Measurements from ENCODE around the gene ACP5.
A peak's percentile ranks its signal among the peaks of the same experiment; 100 is the strongest.
"Not testable (repeated sequence)": the region's sequence is repeated elsewhere in the genome, so short reads cannot be mapped to it uniquely, and the experiment has no call there.

Gene ACP5

DNA sequence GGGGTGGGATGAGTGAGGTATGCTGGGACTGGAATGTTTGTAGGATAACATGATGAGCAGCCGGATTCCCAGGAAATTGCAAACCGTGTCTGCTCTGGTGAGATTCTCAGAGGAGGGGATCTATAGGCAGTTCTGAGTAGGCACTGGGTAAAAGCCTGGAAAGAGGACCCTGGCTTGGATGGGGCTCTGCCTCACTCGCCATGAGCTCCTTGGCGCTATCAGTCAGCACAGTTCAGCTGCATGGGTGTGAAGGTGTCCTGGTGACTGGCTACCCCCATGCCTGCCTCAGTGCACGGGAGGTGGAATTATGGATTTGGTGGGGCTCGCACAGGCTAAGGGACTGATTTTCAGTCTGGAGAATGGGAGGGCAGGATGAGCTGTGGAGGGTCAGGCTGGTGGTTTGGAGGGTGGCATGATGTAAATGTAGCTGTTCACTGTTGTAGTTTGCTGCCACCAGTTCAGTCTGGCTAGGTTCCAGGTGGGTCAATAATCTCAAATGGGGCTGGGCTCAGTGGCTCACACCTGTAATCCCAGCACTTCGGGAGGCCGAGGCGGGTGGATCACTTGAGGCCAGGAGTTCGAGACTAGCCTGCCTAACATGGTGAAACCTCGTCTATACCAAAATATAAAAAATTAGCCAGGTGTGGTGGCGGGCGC lies 10.7 kb upstream of the ACP5 start:
- Mint-ChIP-seq H3K27me3 (no peaks in the 10 kb centered on the region), H3K27ac (no peak overlapping the region)

DNA sequence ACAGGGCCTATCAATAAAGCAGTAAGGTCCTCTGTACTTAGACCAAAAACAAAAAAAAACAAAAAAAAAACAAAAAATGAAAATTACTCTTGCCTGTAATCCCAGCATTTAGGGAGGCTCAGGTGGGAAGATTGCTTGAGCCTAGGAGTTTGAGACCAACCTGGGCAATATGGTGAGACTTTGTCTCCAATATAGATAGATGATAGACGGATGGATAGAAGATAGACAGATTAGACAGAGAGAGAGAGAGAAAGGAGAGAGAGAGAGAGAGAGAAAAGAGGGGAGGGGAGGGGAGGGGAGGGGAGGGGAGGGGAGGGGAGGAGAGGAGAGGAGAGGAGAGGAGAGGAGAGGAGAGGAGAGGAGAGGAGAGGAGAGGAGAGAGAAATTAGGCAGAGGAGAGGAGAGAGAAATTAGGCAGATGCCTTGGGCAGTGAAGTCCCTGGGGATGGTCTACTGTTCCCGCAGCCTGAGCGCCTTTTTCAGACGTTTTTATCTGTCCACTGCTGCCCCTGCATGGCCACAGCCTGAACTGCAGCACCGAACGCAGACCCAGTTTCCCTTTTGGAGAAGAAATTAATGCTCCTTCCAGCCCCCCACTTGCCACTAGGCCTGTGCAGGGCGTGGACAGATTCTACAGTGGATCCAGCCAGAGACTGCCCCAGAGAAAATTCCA lies 10.0 kb upstream of the ACP5 start:
- H3K27me3 Mint-ChIP-seq = no peaks in the 10 kb centered on the region
- no peaks in the 10 kb centered on the region for H3K9me3 Mint-ChIP-seq
- H3K4me3 Mint-ChIP-seq = no peak overlapping the region
- peaks cover 8% of the 10 kb centered on the region for H3K4me1 Mint-ChIP-seq
- no peak overlapping the region for H3K27ac Mint-ChIP-seq
- H3K36me3 Mint-ChIP-seq = no peaks in the 10 kb centered on the region

More for the DNA sequence above, 10.7 kb upstream of the ACP5 start:
- Mint-ChIP-seq H3K9me3 (no peaks in the 10 kb centered on the region), H3K4me1 (peaks cover 8% of the 10 kb centered on the region), H3K36me3 (no peaks in the 10 kb centered on the region), H3K4me3 (no peak overlapping the region)

- H3K27ac Mint-ChIP-seq = no peak overlapping the region
- H3K4me1 Mint-ChIP-seq = peaks cover 18% of the 10 kb centered on the region
- H3K27me3 Mint-ChIP-seq = no peaks in the 10 kb centered on the region
- H3K4me3 Mint-ChIP-seq = no peak overlapping the region
- no peaks in the 10 kb centered on the region for H3K9me3 Mint-ChIP-seq
- no peaks in the 10 kb centered on the region for H3K36me3 Mint-ChIP-seq
Observed at GRCh38 chr19:11586331-11586730, 8.9 kb upstream of the ACP5 start.

GRCh38 chr19:11581740-11582139 lies 4.3 kb upstream of the ACP5 start:
- H3K4me3 Mint-ChIP-seq = peak overlapping the region; percentile 64
- H3K9me3 Mint-ChIP-seq = no peaks in the 10 kb centered on the region
- H3K27me3 Mint-ChIP-seq = no peaks in the 10 kb centered on the region
- peak overlapping the region; percentile 51 for H3K27ac Mint-ChIP-seq
- H3K4me1 Mint-ChIP-seq = peaks cover 27% of the 10 kb centered on the region
- H3K36me3 Mint-ChIP-seq = no peaks in the 10 kb centered on the region

DNA sequence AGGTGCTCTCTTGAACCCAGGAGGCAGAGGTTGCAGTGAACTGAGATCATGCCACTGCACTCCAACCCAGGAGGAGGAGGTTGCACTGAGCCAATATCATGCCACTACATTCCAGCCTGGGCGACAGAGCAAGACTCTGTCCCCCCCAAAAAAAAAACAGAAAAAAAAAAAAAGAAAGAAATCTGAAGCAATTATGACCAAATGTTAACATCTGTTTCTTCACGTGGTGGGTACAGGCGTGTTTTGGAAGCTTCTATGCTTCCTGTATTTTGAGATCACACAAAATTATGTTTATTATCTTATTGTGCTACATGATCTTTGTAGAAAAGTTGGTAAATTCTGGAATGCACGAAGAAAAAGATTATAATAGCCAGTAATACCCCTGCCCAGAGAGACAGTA lies 2.7 kb upstream of the ACP5 start:
- no peaks in the 10 kb centered on the region for H3K36me3 Mint-ChIP-seq
- H3K27ac Mint-ChIP-seq = no peak overlapping the region
- no peaks in the 10 kb centered on the region for H3K27me3 Mint-ChIP-seq
- no peak overlapping the region for H3K4me3 Mint-ChIP-seq
- H3K9me3 Mint-ChIP-seq = no peaks in the 10 kb centered on the region
- peaks cover 27% of the 10 kb centered on the region for H3K4me1 Mint-ChIP-seq

- Mint-ChIP-seq H3K27me3 (no peaks in the 10 kb centered on the region), H3K9me3 (no peaks in the 10 kb centered on the region), H3K36me3 (no peaks in the 10 kb centered on the region), H3K27ac (peak overlapping the region; percentile 59), H3K4me1 (peaks cover 27% of the 10 kb centered on the region), H3K4me3 (peak overlapping the region; percentile 77)
Observed at GRCh38 chr19:11578258-11579142, 1.1 kb upstream of the ACP5 start.

DNA sequence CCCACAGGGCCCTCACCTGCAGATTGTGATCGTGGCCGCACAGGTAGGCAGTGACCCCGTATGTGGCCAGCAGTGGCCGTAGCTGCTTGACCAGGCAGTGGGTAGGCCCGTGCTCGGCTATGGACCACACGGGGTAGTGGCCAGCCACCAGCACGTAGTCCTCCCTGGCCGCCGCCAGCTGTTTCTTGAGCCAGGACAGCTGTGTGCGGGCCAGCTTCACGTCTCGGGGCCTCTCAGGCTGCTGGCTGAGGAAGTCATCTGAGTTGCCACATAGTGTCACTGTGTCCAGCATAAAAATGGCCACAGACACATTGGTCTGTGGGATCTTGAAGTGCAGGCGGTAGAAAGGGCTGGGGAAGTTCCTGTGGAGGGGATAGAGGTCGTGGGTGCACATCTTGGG lies 1.2 kb downstream of the ACP5 start:
- H3K4me3 Mint-ChIP-seq = no peak overlapping the region
- no peak overlapping the region for H3K27ac Mint-ChIP-seq
- peaks cover 15% of the 10 kb centered on the region for H3K4me1 Mint-ChIP-seq
- no peaks in the 10 kb centered on the region for H3K27me3 Mint-ChIP-seq
- H3K36me3 Mint-ChIP-seq = no peaks in the 10 kb centered on the region
- H3K9me3 Mint-ChIP-seq = no peaks in the 10 kb centered on the region

GRCh38 chr19:11574689-11575088 lies 2.8 kb downstream of the ACP5 start:
- H3K27me3 Mint-ChIP-seq = no peaks in the 10 kb centered on the region
- H3K36me3 Mint-ChIP-seq = no peaks in the 10 kb centered on the region
- peaks cover 6% of the 10 kb centered on the region for H3K4me1 Mint-ChIP-seq
- no peak overlapping the region for H3K4me3 Mint-ChIP-seq
- no peaks in the 10 kb centered on the region for H3K9me3 Mint-ChIP-seq
- H3K27ac Mint-ChIP-seq = no peak overlapping the region

DNA sequence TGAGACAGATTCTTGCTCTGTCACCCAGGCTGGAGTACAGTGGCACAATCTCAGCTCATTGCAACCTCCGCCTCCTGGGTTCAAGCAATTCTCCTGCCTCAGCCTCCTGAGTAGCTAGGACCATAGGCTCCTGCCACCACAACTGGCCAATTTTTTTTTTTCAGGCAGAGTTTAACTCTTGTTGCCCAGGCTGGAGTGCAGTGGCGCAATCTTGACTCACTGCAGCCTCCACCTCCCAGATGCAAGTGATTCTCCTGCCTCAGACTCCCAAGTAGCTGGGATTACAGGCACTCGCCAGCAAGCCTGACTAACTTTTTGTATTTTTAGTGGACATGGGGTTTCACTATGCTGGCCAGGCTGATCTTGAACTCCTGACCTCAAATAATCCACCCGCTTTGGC lies 3.7 kb downstream of the ACP5 start:
- not testable (repeated sequence) for H3K27me3 Mint-ChIP-seq, H3K36me3 Mint-ChIP-seq, H3K9me3 Mint-ChIP-seq, H3K27ac Mint-ChIP-seq, H3K4me1 Mint-ChIP-seq, H3K4me3 Mint-ChIP-seq

- not testable (repeated sequence) for H3K27me3 Mint-ChIP-seq, H3K36me3 Mint-ChIP-seq, H3K9me3 Mint-ChIP-seq, H3K27ac Mint-ChIP-seq, H3K4me1 Mint-ChIP-seq, H3K4me3 Mint-ChIP-seq
Observed at GRCh38 chr19:11573354-11573753, 4.1 kb downstream of the ACP5 start.

GRCh38 chr19:11570039-11570462 lies 7.4 kb downstream of the ACP5 start:
- H3K4me3 Mint-ChIP-seq = no peak overlapping the region

DNA sequence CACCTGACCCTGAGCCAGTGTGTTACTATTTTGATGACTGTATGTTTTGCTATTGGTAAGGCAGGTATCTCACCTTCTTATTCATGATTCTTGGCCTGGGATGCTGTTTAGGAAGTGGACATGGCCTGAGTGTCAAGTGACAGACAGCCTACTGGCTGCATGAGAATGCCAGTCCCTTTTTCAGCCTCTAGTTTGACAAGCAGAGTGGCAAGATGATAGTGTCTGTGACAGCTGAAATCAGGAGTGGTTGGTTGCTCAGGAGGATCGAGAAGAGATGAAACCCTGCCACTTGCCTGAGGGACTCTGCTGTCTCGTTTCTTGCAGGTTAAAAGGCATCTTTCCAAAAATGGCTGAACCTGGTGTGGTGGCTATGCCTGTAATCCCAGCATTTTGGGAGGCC lies 11.3 kb downstream of the ACP5 start:
- H3K27me3 Mint-ChIP-seq = no peaks in the 10 kb centered on the region
- no peak overlapping the region for H3K27ac Mint-ChIP-seq
- H3K36me3 Mint-ChIP-seq = no peaks in the 10 kb centered on the region
- peaks cover 3% of the 10 kb centered on the region for H3K4me1 Mint-ChIP-seq
- H3K4me3 Mint-ChIP-seq = no peak overlapping the region
- H3K9me3 Mint-ChIP-seq = no peaks in the 10 kb centered on the region

More at GRCh38 chr19:11570039-11570462, 7.4 kb downstream of the ACP5 start:
- no peak overlapping the region for H3K27ac Mint-ChIP-seq
- no peaks in the 10 kb centered on the region for H3K36me3 Mint-ChIP-seq
- H3K27me3 Mint-ChIP-seq = no peaks in the 10 kb centered on the region
- H3K9me3 Mint-ChIP-seq = no peaks in the 10 kb centered on the region
- H3K4me1 Mint-ChIP-seq = no peaks in the 10 kb centered on the region

- not testable (repeated sequence) for H3K27me3 Mint-ChIP-seq, H3K9me3 Mint-ChIP-seq, H3K27ac Mint-ChIP-seq, H3K36me3 Mint-ChIP-seq, H3K4me1 Mint-ChIP-seq, H3K4me3 Mint-ChIP-seq
Observed at GRCh38 chr19:11565649-11565980, 11.8 kb downstream of the ACP5 start.

- H3K27ac Mint-ChIP-seq = not testable (repeated sequence)
Observed at GRCh38 chr19:11564082-11564807, 13.2 kb downstream of the ACP5 start.

GRCh38 chr19:11563532-11563931 lies 13.9 kb downstream of the ACP5 start:
- H3K4me1 Mint-ChIP-seq = peaks cover 18% of the 10 kb centered on the region
- H3K4me3 Mint-ChIP-seq = no peak overlapping the region
- no peak overlapping the region for H3K27ac Mint-ChIP-seq
- H3K27me3 Mint-ChIP-seq = no peaks in the 10 kb centered on the region
- no peaks in the 10 kb centered on the region for H3K9me3 Mint-ChIP-seq
- no peaks in the 10 kb centered on the region for H3K36me3 Mint-ChIP-seq

More at GRCh38 chr19:11564082-11564807, 13.2 kb downstream of the ACP5 start:
- H3K27me3 Mint-ChIP-seq, H3K36me3 Mint-ChIP-seq, H3K4me3 Mint-ChIP-seq, H3K9me3 Mint-ChIP-seq: not testable (repeated sequence)
- peaks cover 15% of the 10 kb centered on the region for H3K4me1 Mint-ChIP-seq

All from activated naive CD4-positive, alpha-beta T cell treated with anti-CD3 and anti-CD28 coated beads, Interleukin-2, amount 50 U/mL, for 24 hours (primary cell).